Right lobe of liver (tissue), 4 donors: ENCODE results near the gene ACTR3C.

Experiments used
- POLR2A ChIP-seq: fragments of 450-650 bp; IDR thresholded peaks from one replicate; pipeline ENCODE4 v1.6.1; 2017; ENCODE audit warnings: antibody characterized with exemption, mild to moderate bottlenecking
- TF ChIP-seq, protein P1 (sequence below), 4 donors: fragments of 200-600 bp in 3 of 4; fragments of 450-650 bp in 1 of 4; IDR thresholded peaks; one replicate each; pipeline versions ENCODE4 v1.5.1 to v1.8.0; 2016 to 2022; ENCODE audit warnings: antibody characterized with exemption in 4 of 4, mild to moderate bottlenecking in 2 of 4
- donor health status: DM: no; HTN: no; CAD: no.
- donor health status: DM: no; HTN: no; CAD: no.
- donor health status: DM: no; HTN: yes; CAD: no.

DNA sequence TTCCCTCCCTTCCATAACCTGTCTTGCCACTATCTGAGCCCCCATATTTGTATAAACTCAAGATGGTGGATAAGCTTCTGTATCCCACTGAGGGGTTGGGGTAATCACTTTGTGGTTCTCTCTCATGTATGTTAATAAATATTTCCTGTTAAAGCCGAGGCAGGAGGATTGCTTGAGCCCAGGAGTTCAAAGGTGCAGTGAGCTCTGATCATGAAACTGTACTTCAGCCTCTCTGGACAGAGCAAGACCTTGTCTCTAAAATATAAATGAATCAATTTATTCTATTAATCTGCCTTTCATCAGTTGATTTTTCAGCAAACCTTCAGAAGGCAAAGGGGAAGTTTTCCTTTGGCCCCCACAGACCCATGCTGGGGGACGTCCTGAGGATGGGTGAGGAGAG is 19.9 kb upstream of the ACTR3C start:
- TF ChIP-seq, protein P1, sequence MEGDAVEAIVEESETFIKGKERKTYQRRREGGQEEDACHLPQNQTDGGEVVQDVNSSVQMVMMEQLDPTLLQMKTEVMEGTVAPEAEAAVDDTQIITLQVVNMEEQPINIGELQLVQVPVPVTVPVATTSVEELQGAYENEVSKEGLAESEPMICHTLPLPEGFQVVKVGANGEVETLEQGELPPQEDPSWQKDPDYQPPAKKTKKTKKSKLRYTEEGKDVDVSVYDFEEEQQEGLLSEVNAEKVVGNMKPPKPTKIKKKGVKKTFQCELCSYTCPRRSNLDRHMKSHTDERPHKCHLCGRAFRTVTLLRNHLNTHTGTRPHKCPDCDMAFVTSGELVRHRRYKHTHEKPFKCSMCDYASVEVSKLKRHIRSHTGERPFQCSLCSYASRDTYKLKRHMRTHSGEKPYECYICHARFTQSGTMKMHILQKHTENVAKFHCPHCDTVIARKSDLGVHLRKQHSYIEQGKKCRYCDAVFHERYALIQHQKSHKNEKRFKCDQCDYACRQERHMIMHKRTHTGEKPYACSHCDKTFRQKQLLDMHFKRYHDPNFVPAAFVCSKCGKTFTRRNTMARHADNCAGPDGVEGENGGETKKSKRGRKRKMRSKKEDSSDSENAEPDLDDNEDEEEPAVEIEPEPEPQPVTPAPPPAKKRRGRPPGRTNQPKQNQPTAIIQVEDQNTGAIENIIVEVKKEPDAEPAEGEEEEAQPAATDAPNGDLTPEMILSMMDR (IDR thresholded peaks at IDR 0.05) = no peak
- TF ChIP-seq POLR2A = no peak
